Caco-2 (cell line): Measurements from ENCODE around the gene LSG1. TPM values are rescaled to one million over a fixed set of nuclear protein-coding genes. Genes with fewer than 3 reads are reported as not detected.

ENCODE experiments used
- BruUV-seq: library from RNA; stranded (reverse); fragments of 400-500 nt; replicated peaks from 2 replicates; lab custom pipeline; 2021; lab: Mats Ljungman, UMichigan
- CTCF ChIA-PET: fragments of 300-600 bp; sonication (Branson Sonifier 250); formaldehyde crosslinking; loops from one replicate; lab custom pipeline; 2022; ENCODE audit warnings: antibody characterized with exemption; lab: Charles Lee
- POLR2A ChIA-PET: fragments of 300-600 bp; sonication (Branson Sonifier 250); formaldehyde crosslinking; loops from one replicate; lab custom pipeline; 2022; ENCODE audit warnings: antibody characterized with exemption; lab: Charles Lee
- DNase-seq, 2 experiments: peaks; one replicate each; pipeline versions ENCODE4 v3.0.0 to v3.0.0-alpha.2; 2020 to 2022
- H3K27me3 ChIP-seq: replicated peaks from 2 replicates; pipeline ENCODE4 v1.6.0; 2011; ENCODE audit warnings: low read length; ENCODE audit not compliant: control insufficient read depth, insufficient read depth
- H3K36me3 ChIP-seq: 2 replicates; pipeline ENCODE4 v1.5.1; 2011; ENCODE audit warnings: low read length; ENCODE audit not compliant: control insufficient read depth, insufficient read depth
- H3K4me1 ChIP-seq: fragments of 250-450 bp; sonication (Bioruptor Pico); 2 replicates; pipeline ENCODE4 v1.5.1; 2020; ENCODE audit warnings: mild to moderate bottlenecking
- H3K4me3 ChIP-seq: 2 replicates; pipeline ENCODE4 v1.5.1; 2011; ENCODE audit warnings: low read depth, mild to moderate bottlenecking, control low read depth, low read length
- H3K9me3 ChIP-seq: fragments of 250-450 bp; sonication (Bioruptor Pico); 2 replicates; pipeline ENCODE4 v1.5.1; 2020; ENCODE audit warnings: mild to moderate bottlenecking, moderate library complexity
- H3K27ac Mint-ChIP-seq: one replicate; pipeline ENCODE4 v1.8.0; 2022; ENCODE audit warnings: mixed read lengths; ENCODE audit not compliant: unreplicated experiment
- H3K27me3 Mint-ChIP-seq: one replicate; pipeline ENCODE4 v1.8.0; 2022; ENCODE audit warnings: mixed read lengths; ENCODE audit not compliant: insufficient read depth, unreplicated experiment
- H3K36me3 Mint-ChIP-seq: one replicate; pipeline ENCODE4 v1.8.0; 2022; ENCODE audit warnings: mild to moderate bottlenecking, mixed read lengths; ENCODE audit not compliant: insufficient read depth, unreplicated experiment
- H3K4me1 Mint-ChIP-seq: one replicate; pipeline ENCODE4 v1.8.0; 2022; ENCODE audit warnings: low read depth, mixed read lengths; ENCODE audit not compliant: unreplicated experiment
- H3K4me3 Mint-ChIP-seq: one replicate; pipeline ENCODE4 v1.8.0; 2022; ENCODE audit warnings: mild to moderate bottlenecking, moderate library complexity, mixed read lengths; ENCODE audit not compliant: unreplicated experiment
- H3K9me3 Mint-ChIP-seq: one replicate; pipeline ENCODE4 v1.8.0; 2022; ENCODE audit warnings: mixed read lengths; ENCODE audit not compliant: unreplicated experiment
- CTCF ChIP-seq, 2 experiments: fragments of 200-600 bp in 1 of 2; IDR thresholded peaks; 1 replicate in 1 of 2; 2 replicates in 1 of 2; pipeline versions ENCODE4 v1.5.1 to v1.8.0; 2011 to 2022; ENCODE audit warnings: antibody characterized with exemption in 1 of 2, control low read depth in 1 of 2, inconsistent platforms in 1 of 2, low read depth in 1 of 2, low read length in 1 of 2, mild to moderate bottlenecking in 1 of 2, moderate library complexity in 1 of 2; ENCODE audit not compliant: insufficient read depth in 1 of 2, severe bottlenecking in 1 of 2, unreplicated experiment in 1 of 2
- intact Hi-C: fragments of 100-400 bp; cut with micrococcal nuclease; formaldehyde crosslinking; loops from one replicate; pipeline ENCODE4 v1.10.0; 2022; ENCODE audit not compliant: unreplicated experiment
- total RNA-seq: library from RNA; stranded (reverse); gene quantifications from 2 replicates; pipeline ENCODE4 v1.2.3, GENCODE V29; 2022

Gene LSG1
- total RNA-seq, 1 experiment from 2014 or later = 48.0 TPM

- no peaks in the 10 kb centered on the region for H3K36me3 ChIP-seq
- no peak overlapping the region for H3K4me3 Mint-ChIP-seq
- no peak overlapping the region for H3K27ac Mint-ChIP-seq
- CTCF ChIA-PET = no interaction called here
- H3K36me3 Mint-ChIP-seq = peaks cover 1% of the 10 kb centered on the region
- H3K4me1 Mint-ChIP-seq = no peaks in the 10 kb centered on the region
- no peaks in the 10 kb centered on the region for H3K27me3 Mint-ChIP-seq
- intact Hi-C loops = no loop called here
- no peak for DNase-seq
- POLR2A ChIA-PET = no interaction called here
- H3K27me3 ChIP-seq = no peaks in the 10 kb centered on the region
- no peak for TF ChIP-seq CTCF (IDR thresholded peaks at IDR 0.05; ENCODE audit: insufficient read depth in 1 of 2, low read depth in 1 of 2, low read length in 1 of 2, severe bottlenecking in 1 of 2, unreplicated experiment in 1 of 2)
- no peak overlapping the region for H3K4me3 ChIP-seq
- no peaks in the 10 kb centered on the region for H3K9me3 Mint-ChIP-seq
- no peaks in the 10 kb centered on the region for H3K4me1 ChIP-seq
- H3K9me3 ChIP-seq = no peaks in the 10 kb centered on the region
- no TSS peak for BruUV-seq
Observed at GRCh38 chr3:194615226-194615625, 56.8 kb downstream of the LSG1 start.

GRCh38 chr3:194612221-194612620 lies 59.8 kb downstream of the LSG1 start:
- Mint-ChIP-seq H3K4me3 (no peak overlapping the region), H3K27me3 (no peaks in the 10 kb centered on the region), H3K9me3 (no peaks in the 10 kb centered on the region), H3K27ac (no peak overlapping the region), H3K4me1 (no peaks in the 10 kb centered on the region), H3K36me3 (no peaks in the 10 kb centered on the region)
- H3K27me3 ChIP-seq = no peaks in the 10 kb centered on the region
- H3K36me3 ChIP-seq = no peaks in the 10 kb centered on the region
- POLR2A ChIA-PET = no interaction called here
- DNase-seq = no peak
- BruUV-seq = no TSS peak
- intact Hi-C loops = no loop called here
- no peaks in the 10 kb centered on the region for H3K9me3 ChIP-seq
- H3K4me1 ChIP-seq = no peaks in the 10 kb centered on the region
- no peak overlapping the region for H3K4me3 ChIP-seq
- no peak for TF ChIP-seq CTCF (IDR thresholded peaks at IDR 0.05; ENCODE audit: insufficient read depth in 1 of 2, low read depth in 1 of 2, low read length in 1 of 2, severe bottlenecking in 1 of 2, unreplicated experiment in 1 of 2)
- CTCF ChIA-PET = interaction anchor here (0.7 kb wide), 1 partner anchor 9 kb away, joined by 6 read pairs; no protein-coding TSS in a partner anchor

GRCh38 chr3:194610689-194611088 lies 61.3 kb downstream of the LSG1 start:
- DNase-seq = no peak
- intact Hi-C loops = no loop called here
- no TSS peak for BruUV-seq
- H3K4me1 ChIP-seq = no peaks in the 10 kb centered on the region
- H3K4me1 Mint-ChIP-seq = no peaks in the 10 kb centered on the region
- H3K4me3 ChIP-seq = no peak overlapping the region
- ChIA-PET POLR2A (no interaction called here), CTCF (no interaction called here)
- H3K27me3 Mint-ChIP-seq = no peaks in the 10 kb centered on the region
- no peaks in the 10 kb centered on the region for H3K36me3 Mint-ChIP-seq
- H3K9me3 Mint-ChIP-seq = no peaks in the 10 kb centered on the region
- no peaks in the 10 kb centered on the region for H3K9me3 ChIP-seq
- no peak overlapping the region for H3K27ac Mint-ChIP-seq
- H3K27me3 ChIP-seq = no peaks in the 10 kb centered on the region
- H3K36me3 ChIP-seq = no peaks in the 10 kb centered on the region
- no peak overlapping the region for H3K4me3 Mint-ChIP-seq
- TF ChIP-seq CTCF (IDR thresholded peaks at IDR 0.05; ENCODE audit: insufficient read depth in 1 of 2, low read depth in 1 of 2, low read length in 1 of 2, severe bottlenecking in 1 of 2, unreplicated experiment in 1 of 2) = no peak
